Neuronal stem cell (in vitro differentiated cells): ENCODE results near the gene ZNF684.
"Not testable (repeated sequence)": the region's sequence is repeated elsewhere in the genome, so short reads cannot be mapped to it uniquely, and the experiment has no call there.

ENCODE experiments used
- DNase-seq: peaks from one replicate; pipeline ENCODE4 v3.0.0-alpha.2; 2013; ENCODE audit warnings: low spot score
- H2AFZ ChIP-seq: one replicate; pipeline ENCODE4 v1.6.1; 2013; ENCODE audit warnings: mild to moderate bottlenecking, low read length, inconsistent platforms
- H2AK5ac ChIP-seq: 2 replicates; pipeline ENCODE4 v1.6.1; 2013; ENCODE audit warnings: low read depth, mild to moderate bottlenecking, inconsistent platforms, low read length, moderate library complexity, mixed read lengths
- H2BK120ac ChIP-seq: 2 replicates; pipeline ENCODE4 v1.6.1; 2013; ENCODE audit warnings: low read depth, mild to moderate bottlenecking, inconsistent platforms, low read length, moderate library complexity, mixed read lengths
- H2BK12ac ChIP-seq: one replicate; pipeline ENCODE4 v1.6.1; 2013; ENCODE audit warnings: low read length, inconsistent platforms
- H2BK15ac ChIP-seq: 2 replicates; pipeline ENCODE4 v1.6.1; 2013; ENCODE audit warnings: mild to moderate bottlenecking, low read length, inconsistent platforms, mixed read lengths
- H2BK5ac ChIP-seq: one replicate; pipeline ENCODE4 v1.6.1; 2013; ENCODE audit warnings: inconsistent platforms, mild to moderate bottlenecking, low read length, moderate library complexity
- H3K14ac ChIP-seq: one replicate; pipeline ENCODE4 v1.6.1; 2013; ENCODE audit warnings: low read length, inconsistent platforms
- H3K18ac ChIP-seq: 2 replicates; pipeline ENCODE4 v1.6.1; 2013; ENCODE audit warnings: low read length, inconsistent platforms
- H3K23ac ChIP-seq: 2 replicates; pipeline ENCODE4 v1.6.1; 2013; ENCODE audit warnings: low read depth, mild to moderate bottlenecking, mixed read lengths, low read length, inconsistent platforms; ENCODE audit not compliant: poor library complexity
- H3K27ac ChIP-seq: replicated peaks from 3 replicates; pipeline ENCODE4 v1.5.1; 2013; ENCODE audit warnings: low read length, inconsistent platforms
- H3K27me3 ChIP-seq, 3 experiments: 2 replicates each; pipeline ENCODE4 v1.6.1; 2013; ENCODE audit warnings: low read length in 3 of 3, mild to moderate bottlenecking in 2 of 3, inconsistent platforms in 1 of 3, low read depth in 1 of 3, mixed read lengths in 1 of 3, moderate library complexity in 1 of 3; ENCODE audit not compliant: control insufficient read depth in 3 of 3, insufficient read depth in 3 of 3
- H3K36me3 ChIP-seq, 2 donors: replicated peaks in 1 of 2; 2 replicates each; pipeline ENCODE4 v1.6.1; 2013; ENCODE audit warnings: low read length in 2 of 2; ENCODE audit not compliant: control insufficient read depth in 2 of 2, insufficient read depth in 2 of 2
- H3K4ac ChIP-seq: 2 replicates; pipeline ENCODE4 v1.6.1; 2013; ENCODE audit warnings: inconsistent platforms, mild to moderate bottlenecking, low read length, moderate library complexity
- H3K4me1 ChIP-seq, 2 donors: 1 replicate in 1 of 2; 2 replicates in 1 of 2; pipeline ENCODE4 v1.6.1; 2013; ENCODE audit warnings: low read length in 2 of 2, low read depth in 1 of 2; ENCODE audit not compliant: control insufficient read depth in 2 of 2, insufficient read depth in 1 of 2
- H3K4me2 ChIP-seq: one replicate; pipeline ENCODE4 v1.6.1; 2013; ENCODE audit warnings: mild to moderate bottlenecking, low read length, inconsistent platforms; ENCODE audit not compliant: insufficient read depth, poor library complexity, severe bottlenecking
- H3K4me3 ChIP-seq, 2 donors: 2 replicates each; pipeline ENCODE4 v1.5.1; 2013; ENCODE audit warnings: low read length in 2 of 2, mild to moderate bottlenecking in 2 of 2, inconsistent platforms in 1 of 2, moderate library complexity in 1 of 2
- H3K79me1 ChIP-seq: one replicate; pipeline ENCODE4 v1.6.1; 2013; ENCODE audit warnings: low read depth, mild to moderate bottlenecking, inconsistent platforms, low read length, moderate library complexity
- H3K9ac ChIP-seq: one replicate; pipeline ENCODE4 v1.6.1; 2013; ENCODE audit warnings: mild to moderate bottlenecking, low read depth, low read length, inconsistent platforms; ENCODE audit not compliant: poor library complexity
- H3K9me3 ChIP-seq, 2 donors: replicated peaks in 1 of 2; 2 replicates each; pipeline versions ENCODE3 to v1.6.1; 2013; ENCODE audit warnings: low read length in 2 of 2, mild to moderate bottlenecking in 2 of 2, inconsistent platforms in 1 of 2, low read depth in 1 of 2, mixed read lengths in 1 of 2, moderate library complexity in 1 of 2; ENCODE audit not compliant: control insufficient read depth in 2 of 2, insufficient read depth in 1 of 2
- H4K8ac ChIP-seq: one replicate; pipeline ENCODE4 v1.6.1; 2013; ENCODE audit warnings: low read depth, mild to moderate bottlenecking, inconsistent platforms, low read length, moderate library complexity
- H4K91ac ChIP-seq: one replicate; pipeline ENCODE4 v1.6.1; 2013; ENCODE audit warnings: low read length, low read depth, mild to moderate bottlenecking, inconsistent platforms; ENCODE audit not compliant: poor library complexity
- WGBS, 2 donors: extraction: QIAGEN DNeasy Blood & Tissue Kit; methylation state at CpG; one replicate each; pipeline ENCODE4 v1.1.7; 2013; ENCODE audit warnings: missing lambda C conversion rate in 2 of 2, mixed read lengths in 1 of 2; ENCODE audit not compliant: insufficient read length in 2 of 2, insufficient replicate concordance in 1 of 2; ENCODE audit errors: extremely low coverage in 2 of 2; 5-methylcytosine and 5-hydroxymethylcytosine counted together

Gene ZNF684

GRCh38 chr1:40558241-40558640, 26.8 kb downstream of the ZNF684 start:
- WGBS, 2 donors = no CpG with 5 or more reads among the region's 1 CpG
- H3K14ac ChIP-seq = not testable (repeated sequence)

GRCh38 chr1:40562185-40562584, 30.7 kb downstream of the ZNF684 start:
- Histone ChIP-seq H3K4me1 (no peaks in the 10 kb centered on the region), H3K4ac (no peak overlapping the region), H3K79me1 (no peaks in the 10 kb centered on the region), H3K9ac (no peak overlapping the region), H4K8ac (no peak overlapping the region), H3K4me2 (no peak overlapping the region), H3K14ac (no peak overlapping the region), H3K27me3 (no peaks in the 10 kb centered on the region), H2BK120ac (no peak overlapping the region), H2BK15ac (no peak overlapping the region), H3K27ac (no peak overlapping the region), H4K91ac (no peak overlapping the region), H2BK12ac (no peak overlapping the region), H2AK5ac (no peak overlapping the region), H3K18ac (no peak overlapping the region), H2BK5ac (no peak overlapping the region), H3K23ac (no peak overlapping the region), H3K9me3 (no peaks in the 10 kb centered on the region), H2AFZ (no peak overlapping the region), H3K36me3 (no peaks in the 10 kb centered on the region), H3K4me3 (no peak overlapping the region)
- DNase-seq = no peak
- WGBS, 2 donors = no CpG with 5 or more reads among the region's 2 CpGs

More at GRCh38 chr1:40558241-40558640, 26.8 kb downstream of the ZNF684 start:
- not testable (repeated sequence) for H3K4me1 ChIP-seq, H3K36me3 ChIP-seq, H3K4me2 ChIP-seq, H2AFZ ChIP-seq, H3K27ac ChIP-seq, H4K8ac ChIP-seq, H3K9me3 ChIP-seq, H2BK12ac ChIP-seq, H3K27me3 ChIP-seq, H3K4ac ChIP-seq, H3K18ac ChIP-seq, H3K9ac ChIP-seq, H2BK5ac ChIP-seq, H4K91ac ChIP-seq, H3K23ac ChIP-seq, H2AK5ac ChIP-seq, H3K4me3 ChIP-seq, H2BK15ac ChIP-seq, H2BK120ac ChIP-seq, DNase-seq, H3K79me1 ChIP-seq

- Histone ChIP-seq H3K18ac (no peak overlapping the region), H3K14ac (no peak overlapping the region)
These were observed 31.8 kb downstream of the ZNF684 start for GRCh38 chr1:40563266-40563665.

GRCh38 chr1:40564506-40564905, 33.1 kb downstream of the ZNF684 start:
- Histone ChIP-seq H4K91ac (no peak overlapping the region), H2AFZ (no peak overlapping the region), H2BK12ac (no peak overlapping the region), H2BK5ac (no peak overlapping the region), H3K36me3 (no peaks in the 10 kb centered on the region), H3K9ac (no peak overlapping the region), H3K4ac (no peak overlapping the region), H3K27ac (no peak overlapping the region), H3K23ac (no peak overlapping the region), H2AK5ac (no peak overlapping the region), H3K4me2 (no peak overlapping the region), H3K18ac (no peak overlapping the region), H3K79me1 (no peaks in the 10 kb centered on the region), H3K9me3 (no peaks in the 10 kb centered on the region), H2BK15ac (no peak overlapping the region), H4K8ac (no peak overlapping the region), H3K4me3 (no peak overlapping the region), H3K27me3 (no peaks in the 10 kb centered on the region), H3K4me1 (no peaks in the 10 kb centered on the region), H3K14ac (no peak overlapping the region), H2BK120ac (no peak overlapping the region)
- no CpG with 5 or more reads among the region's 3 CpGs for WGBS, 2 donors
- no peak for DNase-seq

More at GRCh38 chr1:40563266-40563665, 31.8 kb downstream of the ZNF684 start:
- Histone ChIP-seq H2AFZ (no peak overlapping the region), H4K91ac (no peak overlapping the region), H3K79me1 (no peaks in the 10 kb centered on the region), H3K9ac (no peak overlapping the region), H3K27ac (no peak overlapping the region), H3K4ac (no peak overlapping the region), H2BK12ac (no peak overlapping the region), H2BK5ac (no peak overlapping the region), H2BK15ac (no peak overlapping the region), H2AK5ac (no peak overlapping the region), H2BK120ac (no peak overlapping the region), H3K4me3 (no peak overlapping the region), H3K9me3 (no peaks in the 10 kb centered on the region), H3K27me3 (no peaks in the 10 kb centered on the region), H3K36me3 (no peaks in the 10 kb centered on the region), H3K4me2 (no peak overlapping the region), H3K23ac (no peak overlapping the region), H4K8ac (no peak overlapping the region), H3K4me1 (no peaks in the 10 kb centered on the region)
- WGBS, 2 donors = no CpG with 5 or more reads among the region's 4 CpGs
- no peak for DNase-seq
